HG03342 (cell line): ENCODE measurements around the gene LRCH2.
"Not testable (repeated sequence)": the region's sequence is repeated elsewhere in the genome, so short reads cannot be mapped to it uniquely, and the experiment has no call there.

Experiments
- ATAC-seq: cut with Tn5 transposase; IDR thresholded peaks from one replicate; pipeline ENCODE4 v1.9.1; 2021; ENCODE audit warnings: mild to moderate bottlenecking, moderate library complexity; ENCODE audit not compliant: unreplicated experiment

Gene LRCH2, protein sequence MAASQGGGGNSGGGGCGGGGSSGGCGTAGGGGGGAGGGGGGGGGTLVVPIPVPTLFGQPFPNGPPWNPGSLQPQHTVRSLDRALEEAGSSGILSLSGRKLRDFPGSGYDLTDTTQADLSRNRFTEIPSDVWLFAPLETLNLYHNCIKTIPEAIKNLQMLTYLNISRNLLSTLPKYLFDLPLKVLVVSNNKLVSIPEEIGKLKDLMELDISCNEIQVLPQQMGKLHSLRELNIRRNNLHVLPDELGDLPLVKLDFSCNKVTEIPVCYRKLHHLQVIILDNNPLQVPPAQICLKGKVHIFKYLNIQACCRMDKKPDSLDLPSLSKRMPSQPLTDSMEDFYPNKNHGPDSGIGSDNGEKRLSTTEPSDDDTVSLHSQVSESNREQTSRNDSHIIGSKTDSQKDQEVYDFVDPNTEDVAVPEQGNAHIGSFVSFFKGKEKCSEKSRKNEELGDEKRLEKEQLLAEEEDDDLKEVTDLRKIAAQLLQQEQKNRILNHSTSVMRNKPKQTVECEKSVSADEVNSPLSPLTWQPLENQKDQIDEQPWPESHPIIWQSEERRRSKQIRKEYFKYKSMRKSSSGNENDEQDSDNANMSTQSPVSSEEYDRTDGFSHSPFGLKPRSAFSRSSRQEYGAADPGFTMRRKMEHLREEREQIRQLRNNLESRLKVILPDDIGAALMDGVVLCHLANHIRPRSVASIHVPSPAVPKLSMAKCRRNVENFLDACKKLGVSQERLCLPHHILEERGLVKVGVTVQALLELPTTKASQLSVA

GRCh38 chrX:115233497-115234455 lies at the start of gene LRCH2:
TSS of gene LRCH2 (minus strand) at chrX:115234096. CDS start at chrX:115234041, 55 bp downstream.
- no peak for ATAC-seq

- no peak for ATAC-seq
These were observed 35.3 kb upstream of the LRCH2 start for GRCh38 chrX:115269051-115269683.

DNA sequence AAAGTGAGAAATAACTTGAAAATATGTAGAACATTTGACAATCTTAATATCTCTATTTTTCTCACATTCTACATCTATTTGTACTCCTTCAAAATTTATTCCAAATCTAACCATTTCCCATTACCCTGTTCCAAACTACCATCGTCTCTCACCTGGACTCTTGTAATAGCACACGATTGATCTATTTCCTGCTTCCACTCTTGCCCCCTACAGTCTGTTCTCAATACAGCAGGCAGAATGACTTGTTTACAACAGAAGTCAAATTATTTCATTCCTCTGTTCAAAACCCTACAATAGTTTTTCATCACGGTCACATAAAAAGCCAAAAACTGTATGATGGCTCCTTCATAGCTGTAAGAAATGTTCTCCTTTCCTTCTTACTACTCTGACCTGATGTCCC lies 34.5 kb upstream of the LRCH2 start:
- ATAC-seq = no peak

GRCh38 chrX:115266300-115266699 lies 32.4 kb upstream of the LRCH2 start:
- ATAC-seq = no peak

GRCh38 chrX:115264009-115264408 lies 30.1 kb upstream of the LRCH2 start:
- no peak for ATAC-seq

- ATAC-seq = no peak
These were observed 27.3 kb upstream of the LRCH2 start for GRCh38 chrX:115261148-115261547.

DNA sequence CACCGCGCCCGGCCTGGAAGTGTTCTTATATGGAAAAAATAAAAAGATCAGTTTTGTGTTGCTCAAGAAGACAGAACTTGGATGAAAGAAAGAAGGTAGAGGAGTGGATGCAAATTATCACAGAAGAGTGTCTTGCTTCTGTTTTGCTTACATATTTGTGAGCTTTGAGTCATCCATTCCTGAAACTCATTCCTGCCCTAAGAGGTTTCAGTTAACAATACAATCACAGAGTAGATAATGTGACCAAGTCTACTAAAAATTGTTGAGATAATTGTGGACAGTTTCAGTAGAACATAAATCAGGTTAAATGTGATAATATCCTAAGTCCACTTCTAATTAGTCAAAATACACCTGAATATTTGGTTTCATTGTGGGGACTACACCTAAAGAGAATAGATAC lies 26.4 kb upstream of the LRCH2 start:
- ATAC-seq = no peak

GRCh38 chrX:115259238-115259875 lies 25.5 kb upstream of the LRCH2 start:
- ATAC-seq = no peak

GRCh38 chrX:115257711-115258110 lies 23.8 kb upstream of the LRCH2 start:
- no peak for ATAC-seq

DNA sequence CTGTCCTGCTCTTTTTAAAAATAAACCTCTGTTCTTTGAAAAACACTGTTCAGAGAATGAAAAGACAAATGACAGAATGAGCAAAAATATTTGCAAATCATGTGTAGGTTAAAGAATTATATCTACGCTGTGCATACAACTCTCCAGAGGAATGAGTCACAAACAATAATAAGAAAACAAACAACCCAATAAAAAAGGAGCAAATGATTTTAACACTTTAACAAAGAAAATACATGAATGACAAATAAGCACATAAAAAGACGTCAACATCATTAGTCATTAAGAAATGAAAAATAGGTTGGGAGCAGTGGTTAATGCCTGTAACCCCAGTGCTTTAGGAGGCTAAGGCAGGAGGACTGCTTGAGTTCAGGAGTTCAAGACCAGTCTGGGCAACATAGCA lies 21.1 kb upstream of the LRCH2 start:
- ATAC-seq = no peak

GRCh38 chrX:115251458-115252233 lies 17.8 kb upstream of the LRCH2 start:
- no peak for ATAC-seq

GRCh38 chrX:115237056-115237455 lies 3.2 kb upstream of the LRCH2 start:
- no peak for ATAC-seq

GRCh38 chrX:115236560-115236959 lies 2.7 kb upstream of the LRCH2 start:
- no peak for ATAC-seq

DNA sequence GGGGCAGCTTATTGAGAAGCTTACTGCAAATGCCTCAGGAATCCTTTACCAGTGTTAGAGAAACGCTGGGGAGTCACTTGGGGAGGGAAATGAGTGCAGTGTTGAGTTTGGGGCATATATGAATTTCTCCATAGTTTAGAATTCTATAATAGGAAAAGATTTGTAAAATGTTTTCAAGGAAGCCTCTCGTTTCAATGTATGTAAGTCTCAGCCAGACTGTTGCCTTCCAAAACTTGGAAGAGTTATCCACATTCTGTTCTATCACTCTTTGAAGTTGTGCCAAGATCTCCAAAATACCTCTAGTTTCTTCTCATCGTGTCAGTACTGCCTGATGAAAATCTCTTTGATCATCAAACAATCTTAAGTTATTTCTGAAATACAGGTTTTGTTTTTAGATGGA lies 565 bp upstream of the LRCH2 start:
- no peak for ATAC-seq

DNA sequence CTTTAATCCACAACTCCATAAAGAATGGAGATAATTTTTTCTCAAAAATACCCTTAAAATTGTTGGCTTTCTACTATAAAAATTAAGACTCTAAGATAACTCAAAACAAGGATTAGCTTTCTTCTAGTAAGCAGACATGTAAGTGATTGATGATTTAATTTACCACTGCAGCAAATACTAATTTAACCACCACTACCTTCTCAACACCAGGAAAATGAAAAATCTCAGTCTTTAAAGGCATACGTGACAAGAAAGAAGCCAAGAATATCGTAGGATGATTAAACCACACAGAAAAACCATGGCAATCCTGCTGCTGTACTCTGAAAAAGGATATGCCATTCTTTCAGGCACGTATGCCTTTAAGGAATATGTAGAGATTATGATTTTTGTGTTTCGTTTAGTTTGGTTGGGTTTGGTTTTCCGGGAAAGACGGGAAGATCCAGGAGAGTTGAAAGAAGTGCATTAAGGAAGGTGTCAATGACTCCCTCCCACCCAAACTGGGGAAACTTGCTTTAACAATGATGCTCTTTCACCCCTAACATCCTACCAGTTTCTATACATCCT lies 881 bp downstream of the LRCH2 start:
- ATAC-seq = no peak

- ATAC-seq = no peak
These were observed 4.4 kb downstream of the LRCH2 start for GRCh38 chrX:115229337-115230003.

DNA sequence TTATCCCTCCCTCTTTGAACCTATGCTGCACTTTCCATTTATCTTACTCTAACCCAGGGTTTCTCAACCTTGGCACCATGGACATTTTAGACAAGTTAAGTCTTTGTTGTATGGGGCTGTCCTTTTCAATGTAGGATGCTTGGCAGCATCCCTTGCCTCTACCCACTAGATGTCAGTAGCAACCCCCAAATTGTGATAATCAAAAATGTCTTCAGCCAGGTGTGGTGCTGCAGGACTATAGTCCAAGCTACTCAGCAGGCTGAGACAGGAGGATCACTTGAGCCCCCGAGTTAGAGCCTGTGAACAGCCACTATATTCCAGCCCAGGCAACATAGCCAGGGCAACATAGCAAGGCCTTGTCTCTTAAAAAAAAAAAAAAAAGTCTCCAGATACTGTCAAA lies 7.0 kb downstream of the LRCH2 start:
- no peak for ATAC-seq

- ATAC-seq = not testable (repeated sequence)
These were observed 16.6 kb downstream of the LRCH2 start for GRCh38 chrX:115217346-115217745.
